Endothelial cell of umbilical vein (primary cell): ENCODE data around the gene CDC14B. TPM values are rescaled to one million over a fixed set of nuclear protein-coding genes. Genes with fewer than 3 reads are reported as not detected.

Experiments
- polyA plus RNA-seq, 4 experiments: library from polyadenylated mRNA; depleted of rRNA in 3 of 4; stranded (reverse) in 3 of 4; unstranded in 1 of 4; fragments of >200 nt; gene quantifications; 2 replicates each; pipeline versions ENCODE4 v1.2.1 to v1.2.3, GENCODE V29; 2011 to 2012; ENCODE audit warnings: missing spikeins in 1 of 4
- total RNA-seq: library from RNA; stranded (reverse); gene quantifications from 2 replicates; pipeline ENCODE4 v1.2.3, GENCODE V29; 2021

CDC14B gene
- total and polyA plus RNA-seq, 2 donors (not counting 3 experiments of a cell fraction or from before 2014, with no cell fraction given) = 0.39 to 0.93 TPM

Other genes with a start within 250 kb of the CDC14B start
- gene SLC35D2, start 236.1 kb downstream of the CDC14B start, total RNA-seq = 28.4 and 29.9 TPM in 2 replicates
- 15.6 and 21.1 TPM in 2 replicates for gene SLC35D2, start 236.1 kb downstream of the CDC14B start, polyA plus RNA-seq
- gene ZNF367, start 201.5 kb downstream of the CDC14B start, total RNA-seq = 8.6 and 10.0 TPM in 2 replicates
- gene ZNF367, start 201.5 kb downstream of the CDC14B start, polyA plus RNA-seq = 1.2 and 1.7 TPM in 2 replicates
- 11.1 and 11.7 TPM in 2 replicates for gene HABP4, start 169.7 kb downstream of the CDC14B start, total RNA-seq
- 3.0 and 4.6 TPM in 2 replicates for gene HABP4, start 169.7 kb downstream of the CDC14B start, polyA plus RNA-seq
- 14.5 and 14.7 TPM in 2 replicates for gene PRXL2C, start 35.5 kb upstream of the CDC14B start, total RNA-seq
- 5.3 and 5.4 TPM in 2 replicates for gene PRXL2C, start 35.5 kb upstream of the CDC14B start, polyA plus RNA-seq
- 8.7 and 8.8 TPM in 2 replicates for gene ZNF510, start 158.2 kb upstream of the CDC14B start, total RNA-seq
- gene ZNF510, start 158.2 kb upstream of the CDC14B start, polyA plus RNA-seq = 3.2 and 4.4 TPM in 2 replicates
- 3.6 and 4.4 TPM in 2 replicates for gene ZNF782, start 234.7 kb upstream of the CDC14B start, total RNA-seq
- 0.62 and 0.97 TPM in 2 replicates for gene ZNF782, start 234.7 kb upstream of the CDC14B start, polyA plus RNA-seq